Stimulated activated CD8-positive, alpha-beta memory T cell treated with anti-CD3 and anti-CD28 coated beads, Interleukin-2, amount 100 ng/mL, for 1 hour (primary cell): ENCODE results near the gene CIITA.
"Not testable (repeated sequence)": the region's sequence is repeated elsewhere in the genome, so short reads cannot be mapped to it uniquely, and the experiment has no call there.

Source experiments
- DNase-seq, 2 donors: peaks; one replicate each; pipeline ENCODE4 v3.0.0-alpha.2; 2020; ENCODE audit warnings: low read depth in 2 of 2

Gene CIITA

GRCh38 chr16:10876799-10877341, at the start of gene CIITA:
CIITA (plus strand) TSS chr16:10877202; CDS start chr16:10877331, 129 bp downstream.
- DNase-seq = peak; percentile 8 to 17

GRCh38 chr16:10827691-10828341, 49.2 kb upstream of the CIITA start:
- DNase-seq = no peak

GRCh38 chr16:10828851-10829366, 48.1 kb upstream of the CIITA start:
- DNase-seq = no peak

- not testable (repeated sequence) for DNase-seq
These were observed 47.5 kb upstream of the CIITA start for GRCh38 chr16:10829390-10830098.

- DNase-seq = not testable (repeated sequence)
These were observed 46.8 kb upstream of the CIITA start for GRCh38 chr16:10830240-10830639.

- no peak for DNase-seq
These were observed 44.8 kb upstream of the CIITA start for GRCh38 chr16:10831894-10832886.

- DNase-seq = no peak
These were observed 43.7 kb upstream of the CIITA start for GRCh38 chr16:10833271-10833670.

GRCh38 chr16:10834130-10834529, 42.9 kb upstream of the CIITA start:
- DNase-seq = no peak

- DNase-seq = no peak
These were observed 42.2 kb upstream of the CIITA start for GRCh38 chr16:10834766-10835165.

- no peak for DNase-seq
These were observed 41.6 kb upstream of the CIITA start for GRCh38 chr16:10835281-10835931.

GRCh38 chr16:10836174-10836853, 40.7 kb upstream of the CIITA start:
- no peak for DNase-seq

GRCh38 chr16:10838621-10839278, 38.3 kb upstream of the CIITA start:
- DNase-seq = no peak

GRCh38 chr16:10839279-10839666, 37.7 kb upstream of the CIITA start:
- no peak for DNase-seq

GRCh38 chr16:10840703-10841102, 36.3 kb upstream of the CIITA start:
- no peak for DNase-seq

- no peak for DNase-seq
These were observed 30.6 kb upstream of the CIITA start for GRCh38 chr16:10846213-10846998.

GRCh38 chr16:10847176-10847575, 29.8 kb upstream of the CIITA start:
- DNase-seq = no peak

- no peak for DNase-seq
These were observed 27.1 kb upstream of the CIITA start for GRCh38 chr16:10849736-10850477.

- no peak for DNase-seq
These were observed 26.5 kb upstream of the CIITA start for GRCh38 chr16:10850478-10850850.

- no peak for DNase-seq
These were observed 25.5 kb upstream of the CIITA start for GRCh38 chr16:10851512-10851911.
